Osteoblast (primary cell): ENCODE results near the gene TSPAN5. TPM values are rescaled to one million over a fixed set of nuclear protein-coding genes. Genes with fewer than 3 reads are reported as not detected.

Experiments
- DNase-seq: peaks from one replicate; pipeline ENCODE4 v3.0.0; 2011; ENCODE audit warnings: low spot score, mixed read lengths; ENCODE audit not compliant: insufficient read length; ENCODE audit errors: missing footprints
- H2AFZ ChIP-seq: 2 replicates; pipeline ENCODE4 v1.6.0; 2011; ENCODE audit warnings: mild to moderate bottlenecking, low read length
- H3K27ac ChIP-seq: 2 replicates; pipeline ENCODE4 v1.5.1; 2011; ENCODE audit warnings: mild to moderate bottlenecking, low read depth, low read length, moderate library complexity
- H3K27me3 ChIP-seq: 2 replicates; pipeline ENCODE4 v1.6.0; 2012; ENCODE audit warnings: mild to moderate bottlenecking, control low read depth, inconsistent platforms, low read length, moderate library complexity; ENCODE audit not compliant: insufficient read depth
- H3K36me3 ChIP-seq: 2 replicates; pipeline ENCODE4 v1.5.1; 2011; ENCODE audit warnings: mild to moderate bottlenecking, low read length, control low read depth, moderate library complexity; ENCODE audit not compliant: insufficient read depth
- H3K4me1 ChIP-seq: 2 replicates; pipeline ENCODE4 v1.5.1; 2011; ENCODE audit warnings: mild to moderate bottlenecking, low read length, control low read depth, moderate library complexity; ENCODE audit not compliant: insufficient read depth
- H3K4me2 ChIP-seq: 2 replicates; pipeline ENCODE4 v1.6.0; 2011; ENCODE audit warnings: mild to moderate bottlenecking, low read length; ENCODE audit not compliant: insufficient read depth
- H3K4me3 ChIP-seq: fragments of 200-600 bp; sonication (generic); 3 replicates; pipeline ENCODE4 v1.5.1; 2012; ENCODE audit warnings: mild to moderate bottlenecking, low read length, inconsistent platforms; ENCODE audit not compliant: insufficient read depth
- H3K79me2 ChIP-seq: 2 replicates; pipeline ENCODE4 v1.6.0; 2012; ENCODE audit warnings: mild to moderate bottlenecking, low read length, control low read depth, inconsistent platforms; ENCODE audit not compliant: insufficient read depth
- H3K9me3 ChIP-seq: 2 replicates; pipeline ENCODE4 v1.5.1; 2011; ENCODE audit warnings: low read depth, low read length, control low read depth
- H4K20me1 ChIP-seq: 2 replicates; pipeline ENCODE4 v1.6.0; 2012; ENCODE audit warnings: mild to moderate bottlenecking, low read length, control low read depth; ENCODE audit not compliant: insufficient read depth
- total RNA-seq: library from RNA; depleted of rRNA; stranded (reverse); fragments of >200 nt; gene quantifications from 2 replicates; pipeline ENCODE4 v1.2.3, GENCODE V29; 2012
- TF ChIP-seq, protein P1 (sequence below): IDR thresholded peaks from 2 replicates; pipeline ENCODE4 v1.5.1; 2011; ENCODE audit warnings: mild to moderate bottlenecking, low read depth, low read length, moderate library complexity; ENCODE audit errors: extremely low read depth

Gene TSPAN5
- total RNA-seq, 1 donor: 36.9 TPM

DNA sequence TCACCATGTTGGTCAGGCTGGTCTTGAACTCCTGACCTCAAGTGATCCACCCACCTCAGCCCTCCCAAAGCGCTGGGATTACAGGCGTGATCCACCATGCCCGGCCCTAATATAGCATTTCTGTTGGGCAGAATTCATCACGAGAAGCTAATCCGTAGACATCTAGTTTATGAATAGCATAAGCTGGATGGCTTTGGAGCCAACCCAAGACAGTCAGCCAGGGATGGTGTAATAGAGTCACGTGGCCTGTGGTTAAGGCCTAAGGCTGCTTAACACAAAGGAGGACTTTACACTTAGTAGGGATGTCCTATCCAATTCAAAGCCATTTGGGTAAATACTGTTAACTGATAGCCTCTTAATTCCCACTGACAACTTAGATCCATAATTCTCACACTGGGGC lies 223.6 kb downstream of the TSPAN5 start:
- no peak for DNase-seq
- Histone ChIP-seq H3K27ac (no peak overlapping the region), H4K20me1 (no peaks in the 10 kb centered on the region), H3K4me2 (no peak overlapping the region), H3K9me3 (no peaks in the 10 kb centered on the region), H3K4me1 (peaks cover 21% of the 10 kb centered on the region), H3K27me3 (no peaks in the 10 kb centered on the region), H3K36me3 (peaks cover 8% of the 10 kb centered on the region), H2AFZ (no peak overlapping the region), H3K79me2 (no peaks in the 10 kb centered on the region), H3K4me3 (no peak overlapping the region)
- TF ChIP-seq, protein P1, sequence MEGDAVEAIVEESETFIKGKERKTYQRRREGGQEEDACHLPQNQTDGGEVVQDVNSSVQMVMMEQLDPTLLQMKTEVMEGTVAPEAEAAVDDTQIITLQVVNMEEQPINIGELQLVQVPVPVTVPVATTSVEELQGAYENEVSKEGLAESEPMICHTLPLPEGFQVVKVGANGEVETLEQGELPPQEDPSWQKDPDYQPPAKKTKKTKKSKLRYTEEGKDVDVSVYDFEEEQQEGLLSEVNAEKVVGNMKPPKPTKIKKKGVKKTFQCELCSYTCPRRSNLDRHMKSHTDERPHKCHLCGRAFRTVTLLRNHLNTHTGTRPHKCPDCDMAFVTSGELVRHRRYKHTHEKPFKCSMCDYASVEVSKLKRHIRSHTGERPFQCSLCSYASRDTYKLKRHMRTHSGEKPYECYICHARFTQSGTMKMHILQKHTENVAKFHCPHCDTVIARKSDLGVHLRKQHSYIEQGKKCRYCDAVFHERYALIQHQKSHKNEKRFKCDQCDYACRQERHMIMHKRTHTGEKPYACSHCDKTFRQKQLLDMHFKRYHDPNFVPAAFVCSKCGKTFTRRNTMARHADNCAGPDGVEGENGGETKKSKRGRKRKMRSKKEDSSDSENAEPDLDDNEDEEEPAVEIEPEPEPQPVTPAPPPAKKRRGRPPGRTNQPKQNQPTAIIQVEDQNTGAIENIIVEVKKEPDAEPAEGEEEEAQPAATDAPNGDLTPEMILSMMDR: no peak

- H3K4me1 ChIP-seq: peaks cover 21% of the 10 kb centered on the region
- H3K27ac ChIP-seq: peak overlapping the region; percentile 34
- H3K79me2 ChIP-seq: no peaks in the 10 kb centered on the region
- H3K36me3 ChIP-seq: peaks cover 8% of the 10 kb centered on the region
- H4K20me1 ChIP-seq: no peaks in the 10 kb centered on the region
- no peak overlapping the region for H3K4me2 ChIP-seq
- H2AFZ ChIP-seq: no peak overlapping the region
- no peak overlapping the region for H3K4me3 ChIP-seq
- H3K9me3 ChIP-seq: no peaks in the 10 kb centered on the region
- no peak for DNase-seq
- H3K27me3 ChIP-seq: no peaks in the 10 kb centered on the region
- TF ChIP-seq, protein P1: no peak
Observed at GRCh38 chr4:98433691-98434090, 224.7 kb downstream of the TSPAN5 start.

- TF ChIP-seq, protein P1: no peak
- Histone ChIP-seq H3K27ac (peak overlapping the region; percentile 77), H3K79me2 (no peaks in the 10 kb centered on the region), H3K27me3 (no peaks in the 10 kb centered on the region), H3K36me3 (peaks cover 8% of the 10 kb centered on the region), H3K4me1 (peaks cover 21% of the 10 kb centered on the region), H2AFZ (no peak overlapping the region), H4K20me1 (no peaks in the 10 kb centered on the region), H3K4me2 (peak overlapping the region; percentile 21), H3K9me3 (no peaks in the 10 kb centered on the region), H3K4me3 (peak overlapping the region; percentile 11)
- peak; percentile 77 for DNase-seq
Observed at GRCh38 chr4:98430708-98431403, 227.6 kb downstream of the TSPAN5 start.

DNA sequence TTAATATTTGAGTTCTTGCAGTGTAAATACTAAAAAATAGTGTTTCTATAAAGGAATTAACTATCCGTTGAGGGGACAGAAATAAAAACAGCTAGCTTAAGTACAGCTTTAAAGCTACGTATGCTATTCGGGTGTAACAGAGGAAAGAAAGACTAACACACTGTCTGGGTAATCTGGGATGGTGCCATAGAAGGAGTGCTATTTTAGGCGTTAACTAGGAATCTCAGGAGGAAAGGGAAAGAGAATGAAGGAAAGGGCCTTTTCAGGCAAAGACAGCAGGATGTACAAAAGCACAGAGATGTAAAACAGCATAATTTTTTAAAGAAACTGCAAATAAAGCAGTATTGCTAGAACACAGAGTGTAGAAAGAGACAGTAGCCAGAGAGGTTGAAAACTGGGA lies 235.4 kb downstream of the TSPAN5 start:
- H3K9me3 ChIP-seq: no peaks in the 10 kb centered on the region
- no peaks in the 10 kb centered on the region for H3K27me3 ChIP-seq
- TF ChIP-seq, protein P1: no peak
- no peak overlapping the region for H2AFZ ChIP-seq
- H3K4me1 ChIP-seq: peaks cover 11% of the 10 kb centered on the region
- H4K20me1 ChIP-seq: no peaks in the 10 kb centered on the region
- H3K4me2 ChIP-seq: no peak overlapping the region
- DNase-seq: no peak
- H3K4me3 ChIP-seq: no peak overlapping the region
- H3K27ac ChIP-seq: no peak overlapping the region
- H3K79me2 ChIP-seq: no peaks in the 10 kb centered on the region
- H3K36me3 ChIP-seq: peaks cover 15% of the 10 kb centered on the region
